ENCODE results near the gene TRIM22. TPM values are rescaled to one million over a fixed set of nuclear protein-coding genes. Genes with fewer than 3 reads are reported as not detected.
"Not testable (repeated sequence)": the region's sequence is repeated elsewhere in the genome, so short reads cannot be mapped to it uniquely, and the experiment has no call there.

Gene TRIM22
- total RNA-seq, 1 donor from 2014 or later = 284 TPM

GRCh38 chr11:5691238-5691963 lies 1.8 kb downstream of the TRIM22 start:
- not testable (repeated sequence) for DNase-seq (ENCODE audit: low read depth)

GRCh38 chr11:5691964-5692361 lies 2.4 kb downstream of the TRIM22 start:
- DNase-seq (ENCODE audit: low read depth) = no peak

GRCh38 chr11:5694642-5695041 lies 5.1 kb downstream of the TRIM22 start:
- DNase-seq (ENCODE audit: low read depth) = no peak

GRCh38 chr11:5695580-5695979 lies 6.0 kb downstream of the TRIM22 start:
- DNase-seq (ENCODE audit: low read depth) = no peak

- no peak for DNase-seq (ENCODE audit: low read depth)
Measured at GRCh38 chr11:5696210-5696609, 6.6 kb downstream of the TRIM22 start.

GRCh38 chr11:5698281-5698680 lies 8.7 kb downstream of the TRIM22 start:
- DNase-seq (ENCODE audit: low read depth) = no peak

- no peak for DNase-seq (ENCODE audit: low read depth)
Measured at GRCh38 chr11:5700421-5701054, 10.9 kb downstream of the TRIM22 start.

GRCh38 chr11:5701055-5701577 lies 11.5 kb downstream of the TRIM22 start:
- no peak for DNase-seq (ENCODE audit: low read depth)

GRCh38 chr11:5703741-5704536 lies 14.3 kb downstream of the TRIM22 start:
- DNase-seq (ENCODE audit: low read depth) = no peak

- DNase-seq (ENCODE audit: low read depth) = no peak
Measured at GRCh38 chr11:5705688-5706087, 16.1 kb downstream of the TRIM22 start.

GRCh38 chr11:5712507-5712906 lies 22.9 kb downstream of the TRIM22 start:
- DNase-seq (ENCODE audit: low read depth) = peak; percentile 45

- DNase-seq (ENCODE audit: low read depth) = no peak
Measured at GRCh38 chr11:5713695-5714094, 24.1 kb downstream of the TRIM22 start.

GRCh38 chr11:5716518-5716917 lies 26.9 kb downstream of the TRIM22 start:
- DNase-seq (ENCODE audit: low read depth) = not testable (repeated sequence)

GRCh38 chr11:5719703-5720495 lies 30.3 kb downstream of the TRIM22 start:
- DNase-seq (ENCODE audit: low read depth) = no peak

GRCh38 chr11:5722622-5723021 lies 33.0 kb downstream of the TRIM22 start:
- no peak for DNase-seq (ENCODE audit: low read depth)

- DNase-seq (ENCODE audit: low read depth) = no peak
Measured at GRCh38 chr11:5726351-5726750, 36.8 kb downstream of the TRIM22 start.

- no peak for DNase-seq (ENCODE audit: low read depth)
Measured at GRCh38 chr11:5727691-5728090, 38.1 kb downstream of the TRIM22 start.

GRCh38 chr11:5736396-5736795 lies 46.8 kb downstream of the TRIM22 start, which contains the start of gene OR56B1:
Gene OR56B1 (plus strand): TSS chr11:5736448. CDS start chr11:5736517, 69 bp downstream.
- no peak for DNase-seq (ENCODE audit: low read depth)

GRCh38 chr11:5737091-5737490 lies 47.5 kb downstream of the TRIM22 start:
- peak; percentile 82 for DNase-seq (ENCODE audit: low read depth)

- peak; percentile 14 for DNase-seq (ENCODE audit: low read depth)
Measured at GRCh38 chr11:5737670-5738392, 48.2 kb downstream of the TRIM22 start.

- no peak for DNase-seq (ENCODE audit: low read depth)
Measured at GRCh38 chr11:5738431-5738830, 48.8 kb downstream of the TRIM22 start.
